GM19238 (cell line): ENCODE results near the gene BCO2.
"Not testable (repeated sequence)": the region's sequence is repeated elsewhere in the genome, so short reads cannot be mapped to it uniquely, and the experiment has no call there.

Source experiments
- DNase-seq: peaks from one replicate; pipeline ENCODE4 v3.0.0; 2011; ENCODE audit warnings: low spot score; ENCODE audit not compliant: insufficient read length

The BCO2 gene

DNA sequence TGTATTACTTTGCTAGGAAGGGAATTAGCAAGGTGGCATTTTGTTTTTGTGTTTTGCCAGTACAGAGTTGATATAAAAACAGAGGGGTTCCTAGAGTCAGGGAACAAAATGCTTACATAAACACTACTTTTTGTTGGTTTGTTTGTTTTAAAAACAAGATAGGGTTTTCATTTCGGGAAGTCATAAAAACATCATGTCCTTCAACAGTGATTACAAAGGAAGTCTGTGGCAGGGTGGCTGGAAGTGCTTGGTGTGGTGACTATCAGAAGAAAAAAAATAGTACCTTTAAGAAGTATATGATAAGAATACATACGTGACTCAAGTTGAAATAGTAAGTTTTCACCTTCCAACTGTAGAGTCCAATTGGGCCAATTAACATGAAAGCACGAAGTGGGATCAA is 10.3 kb upstream of the BCO2 start:
- no peak for DNase-seq

DNA sequence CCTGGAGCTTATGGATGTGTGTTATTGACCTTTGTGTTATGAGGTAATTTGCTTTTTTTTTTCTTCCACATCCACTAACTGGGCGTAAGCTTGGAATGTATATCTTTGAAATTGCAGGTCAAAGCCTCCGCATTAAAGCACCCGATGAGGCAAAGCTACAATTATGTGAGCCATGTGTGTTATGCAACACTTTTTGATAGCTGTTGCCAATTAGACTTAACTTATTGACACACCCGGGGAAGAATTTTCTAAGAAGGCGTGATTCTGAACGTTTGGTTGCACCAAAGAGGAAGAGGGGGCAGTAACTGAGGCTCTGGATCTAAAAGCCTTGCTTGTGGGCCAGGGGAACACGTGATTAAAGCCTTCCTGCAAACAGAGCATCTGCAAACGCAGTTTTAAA is 8.8 kb upstream of the BCO2 start:
- no peak for DNase-seq

DNA sequence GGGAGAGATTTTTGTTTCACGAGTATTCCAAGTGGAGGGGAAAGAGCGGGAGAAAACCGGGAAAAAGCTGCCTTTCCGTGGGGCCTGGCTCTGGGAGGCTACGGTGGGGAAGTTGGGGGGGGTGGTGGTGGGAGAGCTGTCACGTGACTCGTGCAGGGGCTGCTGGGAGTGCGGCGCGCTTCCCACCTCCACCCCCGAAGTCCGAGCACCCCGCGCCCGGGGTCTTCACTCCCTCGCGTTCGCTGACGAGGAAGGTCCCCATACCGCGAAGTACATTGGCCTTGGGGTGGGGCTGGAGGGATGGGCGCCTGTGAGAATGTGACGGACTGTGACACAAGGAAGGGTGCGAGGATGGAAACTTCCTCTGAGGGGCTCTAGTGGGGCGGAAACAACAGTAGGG is 8.2 kb upstream of the BCO2 start, which contains the start of gene TEX12:
TSS of gene TEX12 (plus strand) at position 228 of the 400 bp plus-strand sequence. CDS start 1,897 bp downstream, outside the sequence.
- DNase-seq, result no peak

DNA sequence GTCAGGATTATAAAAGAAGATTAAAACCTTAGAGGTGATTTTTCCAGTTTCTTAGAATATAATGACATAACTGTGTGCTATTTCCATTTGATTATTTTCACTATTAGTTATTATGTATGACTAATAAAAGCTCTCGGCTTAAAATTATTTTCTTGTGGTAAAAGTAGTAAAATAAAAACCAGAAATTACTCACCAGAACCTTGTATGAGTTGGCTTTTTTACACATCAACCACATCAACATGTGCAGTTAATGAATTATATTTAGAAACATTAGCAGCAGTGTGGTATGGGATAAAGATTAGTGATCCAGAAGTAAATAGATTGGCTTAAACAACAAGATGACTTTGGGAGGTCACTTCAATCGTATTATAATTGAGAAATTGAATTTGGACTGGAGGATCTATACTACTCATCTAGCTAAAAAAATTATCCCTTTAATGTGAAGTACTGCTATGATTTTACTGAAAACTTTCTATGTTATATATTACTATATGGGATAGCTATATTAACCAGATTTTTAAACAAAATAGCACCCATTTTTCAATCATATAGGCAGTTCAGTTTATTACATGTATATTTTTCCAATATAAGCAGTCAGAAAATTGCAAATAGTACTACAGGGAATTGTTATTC is 2.8 kb upstream of the BCO2 start:
- DNase-seq, result no peak

DNA sequence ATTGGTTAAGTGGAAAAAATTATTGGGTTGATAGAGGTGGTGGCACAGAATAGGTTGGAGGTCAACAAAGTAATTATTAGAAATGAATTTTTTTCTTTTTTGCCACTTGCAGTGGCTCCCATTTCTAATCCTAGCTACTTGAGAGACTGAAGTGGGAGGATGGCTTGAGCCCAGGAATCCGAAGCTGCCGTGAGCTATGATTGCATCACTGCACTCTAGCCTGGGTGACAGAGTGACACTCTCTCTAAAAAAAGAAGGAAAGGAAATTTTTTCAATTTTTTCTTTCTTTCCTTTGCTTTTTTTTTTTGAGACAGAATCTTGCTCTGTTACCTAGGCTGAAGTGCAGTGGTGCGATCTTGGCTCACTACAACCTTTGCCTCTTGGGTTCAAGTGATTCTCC is 2.2 kb upstream of the BCO2 start:
- DNase-seq, result no peak

DNA sequence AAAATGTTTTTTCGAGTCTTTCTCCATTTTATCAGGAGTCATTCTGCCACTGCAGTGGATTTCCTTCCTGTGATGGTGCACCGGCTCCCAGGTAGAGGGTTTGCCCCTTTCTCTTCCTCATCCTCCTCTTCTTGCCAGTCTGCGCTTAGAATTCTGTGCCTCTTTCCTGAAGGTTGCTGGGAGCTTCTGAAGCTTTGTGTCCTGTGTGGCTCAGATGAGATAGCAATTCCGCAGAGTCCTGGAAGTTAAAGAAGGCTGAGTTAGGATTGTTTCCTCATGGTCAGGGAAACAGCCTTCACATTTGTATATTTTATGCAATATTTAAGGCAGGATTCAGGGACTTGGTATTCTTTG is 264 bp downstream of the BCO2 start:
- DNase-seq, result no peak

DNA sequence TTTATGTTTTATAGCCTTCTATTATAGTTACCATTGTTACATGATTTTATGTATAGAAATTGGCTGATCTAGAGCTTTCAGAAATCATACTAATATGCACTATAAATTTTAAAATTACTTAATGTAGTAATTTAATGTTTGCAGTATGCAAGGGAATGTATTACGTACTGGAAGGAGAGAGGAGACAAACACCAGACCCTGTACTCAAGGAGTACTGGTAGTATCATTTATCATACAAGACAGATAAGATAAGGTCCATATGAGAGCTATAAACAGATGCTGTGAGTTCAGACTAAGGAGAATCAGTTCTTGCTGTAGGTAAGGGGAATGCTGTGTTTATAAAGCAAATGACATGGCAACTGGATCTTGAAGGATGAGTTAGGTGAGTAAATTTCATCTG is 765 bp downstream of the BCO2 start:
- no peak for DNase-seq

DNA sequence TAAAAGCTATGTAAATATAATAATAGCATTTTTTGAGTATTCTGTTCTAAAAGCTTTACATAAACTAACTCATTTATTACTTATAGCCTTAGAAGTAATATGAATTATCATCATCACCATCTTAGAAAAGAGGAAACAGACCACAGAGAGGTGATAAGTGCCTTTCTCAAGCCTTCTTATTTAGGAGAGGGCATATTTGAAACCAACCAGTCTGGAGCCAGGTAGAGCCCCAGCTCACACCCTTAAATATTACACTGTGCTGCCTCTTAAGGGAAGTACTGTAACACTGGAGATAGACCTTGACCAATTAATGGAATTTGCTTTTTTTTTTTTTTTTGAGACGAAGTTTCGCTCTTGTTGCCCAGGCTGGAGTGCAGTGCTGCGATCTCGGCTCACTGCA is 2.3 kb downstream of the BCO2 start:
- DNase-seq, result no peak

DNA sequence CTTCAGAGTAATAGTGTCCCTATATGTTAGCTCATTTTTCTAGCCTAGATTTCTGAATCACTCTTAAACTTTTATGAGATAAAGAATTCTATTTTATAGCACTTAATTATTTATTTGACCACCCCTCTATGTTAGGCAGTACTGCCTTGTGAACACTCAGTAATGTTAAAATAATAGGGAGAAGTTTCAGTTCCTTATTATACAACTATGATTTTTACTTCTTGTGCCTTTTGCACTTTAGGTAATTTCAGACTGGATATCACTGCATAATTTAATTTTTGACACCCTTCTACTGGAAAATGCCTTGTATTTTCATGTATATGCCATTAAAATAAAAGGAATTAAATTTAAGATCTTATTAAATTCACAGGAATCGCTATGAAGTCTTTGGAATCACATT is 3.1 kb downstream of the BCO2 start:
- no peak for DNase-seq

DNA sequence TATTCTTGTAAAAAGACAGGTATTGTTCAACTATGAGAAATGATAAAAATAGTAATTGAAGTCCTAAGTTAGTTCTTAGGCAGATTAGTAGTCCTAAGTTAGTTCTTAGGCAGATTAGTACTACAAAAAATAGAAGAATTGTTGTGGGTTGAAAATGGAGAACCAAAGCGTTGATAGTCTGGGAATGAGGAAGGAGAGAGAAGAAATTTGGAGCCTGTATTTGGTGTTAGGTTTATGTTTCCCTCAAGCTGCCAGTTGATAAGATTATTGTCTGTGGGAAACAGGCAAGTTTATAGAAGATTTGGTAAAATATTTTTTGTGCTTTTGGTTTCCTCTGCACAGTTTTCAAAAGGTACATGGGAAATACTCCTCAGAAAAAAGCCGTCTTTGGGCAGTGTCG is 3.6 kb downstream of the BCO2 start:
- no peak for DNase-seq

DNA sequence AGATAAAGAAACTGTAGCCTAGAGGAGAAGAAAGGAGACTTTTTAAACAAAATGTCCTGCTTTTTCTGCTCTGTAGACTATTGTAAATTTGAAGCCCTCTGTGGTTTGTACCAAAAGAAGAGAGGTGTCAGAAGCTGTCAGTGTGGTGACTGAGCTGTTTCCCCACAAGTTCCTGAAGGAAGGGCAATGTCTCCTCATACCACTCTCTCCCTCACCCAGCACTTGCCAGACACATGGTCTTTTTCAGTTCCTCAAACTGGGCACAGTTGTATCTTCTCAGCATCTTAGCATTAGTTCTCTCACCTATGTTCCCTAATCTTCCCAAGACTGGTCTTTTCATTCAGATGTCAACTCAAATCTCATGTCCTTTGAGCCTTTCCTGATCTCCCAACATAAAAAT is 4.3 kb downstream of the BCO2 start:
- no peak for DNase-seq

DNA sequence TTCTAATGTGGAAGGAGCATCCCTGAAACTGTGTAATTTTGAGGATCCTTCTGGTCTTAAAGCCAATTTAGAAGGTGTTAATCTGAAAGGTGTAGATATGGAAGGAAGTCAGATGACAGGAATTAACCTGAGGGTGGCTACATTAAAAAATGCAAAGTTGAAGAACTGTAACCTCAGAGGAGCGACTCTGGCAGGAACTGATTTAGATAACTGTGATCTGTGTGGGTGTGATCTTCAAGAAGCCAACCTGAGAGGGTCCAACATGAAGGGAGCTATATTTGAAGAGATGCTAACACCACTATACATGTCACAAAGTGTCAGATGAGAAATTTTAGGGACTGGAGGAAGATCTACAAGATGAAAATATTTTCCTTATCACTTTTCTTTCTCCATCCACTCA is 7.6 kb downstream of the BCO2 start:
- DNase-seq, result no peak

DNA sequence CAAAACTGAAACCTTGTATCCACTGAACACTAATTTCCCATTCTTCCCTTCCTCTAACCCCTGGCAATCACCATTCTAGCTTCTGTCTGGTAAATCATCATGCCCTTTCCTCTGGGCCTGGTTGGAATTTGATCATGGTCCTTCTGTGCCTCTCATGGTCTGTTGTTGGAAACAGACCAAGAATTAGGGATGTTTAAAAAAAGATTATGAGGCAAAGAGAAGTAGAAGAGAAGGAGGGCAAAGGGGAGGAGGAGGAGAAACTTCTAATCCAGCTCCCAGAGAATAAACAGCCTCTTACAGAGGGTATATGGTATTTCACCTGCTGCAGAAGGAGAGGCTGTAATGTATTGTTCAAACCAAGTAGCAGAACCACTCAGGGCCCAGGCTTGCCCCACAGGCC is 10.6 kb downstream of the BCO2 start:
- DNase-seq, result no peak

DNA sequence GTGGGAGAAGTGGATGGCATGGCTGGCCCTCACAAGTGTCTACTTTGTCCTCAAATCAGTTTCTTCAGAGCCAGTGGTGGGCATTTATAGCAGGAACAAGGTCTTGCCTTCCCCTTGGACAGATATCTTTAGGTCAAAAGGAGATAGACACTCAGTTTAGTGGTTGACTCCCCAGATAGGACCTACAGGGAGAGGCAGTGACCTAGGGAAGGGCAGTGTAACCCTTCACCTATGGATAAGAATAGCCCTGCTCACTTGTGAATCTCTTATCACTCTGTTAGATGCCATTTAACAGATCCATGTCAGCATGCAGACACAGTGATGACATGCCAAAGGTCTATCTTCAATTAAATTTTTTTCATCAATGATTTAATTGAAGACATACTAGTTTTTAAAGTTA is 11.0 kb downstream of the BCO2 start:
- DNase-seq, result no peak

DNA sequence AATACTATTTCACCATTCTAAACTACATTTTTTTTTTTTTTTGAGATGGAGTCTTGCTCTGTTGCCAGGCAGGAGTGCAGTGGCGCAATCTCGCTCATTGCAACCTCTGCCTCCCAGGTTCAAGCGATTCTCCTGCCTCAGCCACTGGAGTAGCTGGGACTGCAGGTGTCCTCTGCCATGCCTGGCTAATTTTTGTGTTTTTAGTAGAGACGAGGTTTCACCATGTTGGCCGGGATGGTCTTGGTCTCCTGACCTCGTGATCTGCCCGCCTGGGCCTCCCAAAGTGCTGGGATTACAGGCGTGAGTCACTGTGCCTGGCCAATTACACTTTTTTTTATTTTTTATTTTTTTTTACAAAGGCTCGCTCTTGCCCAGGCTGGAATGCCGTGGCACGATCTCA is 19.8 kb downstream of the BCO2 start:
- not testable (repeated sequence) for DNase-seq

DNA sequence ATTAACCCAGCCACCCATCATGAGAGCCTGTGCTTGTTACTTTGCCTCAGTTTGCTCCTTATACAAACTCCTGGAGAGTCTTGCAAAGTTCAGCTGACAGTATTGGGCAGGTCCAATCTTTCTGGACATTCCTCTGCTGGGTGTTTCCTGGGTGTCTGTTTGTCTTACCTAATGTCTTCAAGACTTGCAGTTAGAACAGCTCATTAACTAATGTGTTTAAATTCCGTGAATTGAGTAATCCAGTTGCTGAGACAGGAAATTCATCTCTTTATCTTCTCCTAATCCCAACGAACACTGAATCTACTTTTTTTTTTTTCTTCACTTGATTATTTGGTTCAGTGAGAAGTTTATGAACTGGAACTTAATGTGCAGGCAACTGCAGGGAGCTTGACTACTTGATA is 20.6 kb downstream of the BCO2 start:
- DNase-seq, result no peak

DNA sequence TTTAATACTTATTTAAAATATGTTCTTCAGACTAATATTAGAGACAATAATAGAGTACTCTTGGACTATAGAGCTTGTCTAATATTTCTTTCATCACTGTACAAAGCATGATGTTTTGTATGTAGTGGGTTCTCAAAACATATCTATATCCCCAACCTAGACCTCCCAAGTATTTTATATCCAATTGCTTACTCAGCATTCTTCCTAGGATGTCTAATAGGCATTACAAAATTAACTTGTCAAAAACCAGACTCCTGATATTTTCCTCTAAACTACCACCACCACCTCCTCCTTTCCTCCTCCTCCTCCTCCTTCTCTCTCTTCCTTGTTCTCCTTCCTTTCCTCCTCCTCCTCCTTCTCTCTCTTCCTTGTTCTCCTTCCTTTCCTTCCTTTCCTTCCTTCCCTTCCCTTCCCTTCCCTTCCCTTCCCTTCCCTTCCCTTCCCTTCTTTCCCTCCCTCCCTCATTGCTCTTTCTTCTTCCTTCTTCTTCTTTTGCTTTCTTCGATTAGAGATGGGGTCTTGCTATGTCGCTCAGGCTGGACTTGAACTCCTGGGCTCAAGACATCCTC is 21.3 kb downstream of the BCO2 start:
- no peak for DNase-seq

DNA sequence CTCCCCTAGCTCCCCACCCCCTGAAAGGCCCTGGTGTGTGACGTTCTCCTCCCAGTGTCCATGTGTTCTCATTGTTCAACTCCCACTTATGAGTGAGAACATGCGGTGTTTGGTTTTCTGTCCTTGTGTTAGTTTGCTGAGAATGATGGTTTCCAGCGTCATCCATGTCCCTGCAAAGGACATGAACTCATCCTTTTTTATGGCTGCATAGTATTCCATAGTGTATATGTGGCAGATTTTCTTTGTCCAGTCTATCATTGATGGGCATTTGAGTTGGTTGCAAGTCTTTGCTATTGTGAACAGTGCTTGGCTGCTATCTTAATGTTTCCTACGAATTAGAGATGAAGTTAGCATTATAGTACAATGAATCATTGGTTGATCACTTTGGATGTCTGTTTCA is 23.8 kb downstream of the BCO2 start:
- DNase-seq, result not testable (repeated sequence)

DNA sequence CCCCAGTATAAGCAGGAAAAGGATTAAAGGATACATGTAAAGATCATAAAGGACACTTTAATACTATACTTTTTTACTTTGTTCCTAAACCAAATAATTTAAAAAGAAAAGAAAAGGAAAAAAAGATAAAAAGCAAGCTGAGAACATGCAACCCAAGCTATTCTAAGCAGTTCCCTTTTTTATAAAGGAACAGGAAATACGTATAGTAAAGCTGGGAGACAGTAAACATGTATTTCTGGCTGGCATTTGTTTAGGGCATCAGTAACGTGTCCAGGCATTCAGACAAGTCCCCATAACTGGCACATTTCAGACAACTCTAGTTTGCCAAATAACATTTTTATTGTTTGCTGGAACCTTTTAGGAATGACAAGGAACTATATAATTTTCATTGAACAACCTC is 24.9 kb downstream of the BCO2 start:
- no peak for DNase-seq

DNA sequence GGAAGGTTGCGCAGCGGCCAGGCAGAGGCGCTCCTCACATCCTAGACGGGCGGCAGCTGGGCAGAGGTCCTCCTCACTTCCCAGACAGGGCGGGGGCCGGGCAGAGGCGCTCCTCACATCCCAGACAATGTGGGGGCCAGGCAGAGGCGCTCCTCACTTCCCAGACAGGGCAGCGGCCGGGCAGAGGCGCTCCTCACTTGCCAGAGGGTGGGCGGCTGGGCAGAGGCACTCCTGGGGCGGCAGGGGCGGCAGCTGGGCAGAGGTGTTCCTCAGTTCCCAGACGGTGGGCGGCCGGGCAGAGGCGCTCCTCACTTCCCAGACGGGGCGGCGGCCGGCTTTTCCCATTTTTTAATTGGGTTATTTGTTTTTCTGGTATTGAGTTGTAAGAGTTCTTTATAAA is 30.8 kb downstream of the BCO2 start:
- DNase-seq, result no peak

DNA sequence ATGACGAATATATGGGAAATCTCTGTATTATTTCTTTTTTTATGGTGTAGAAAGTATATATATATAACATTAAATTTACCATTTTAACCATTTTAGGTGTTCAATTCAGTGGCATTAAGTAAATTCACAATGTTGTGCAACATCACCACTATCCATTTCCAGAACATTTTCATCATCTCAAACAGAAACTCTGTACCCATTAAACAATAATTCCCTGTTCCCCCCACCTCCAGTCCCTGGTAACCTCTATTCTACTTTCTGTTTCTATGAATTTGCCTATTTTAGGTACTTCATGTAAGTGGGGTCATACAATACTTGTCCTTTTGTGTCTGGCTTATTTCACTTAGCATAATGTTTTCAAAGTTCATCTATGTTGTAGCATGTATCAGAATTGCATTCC is 35.6 kb downstream of the BCO2 start:
- no peak for DNase-seq

DNA sequence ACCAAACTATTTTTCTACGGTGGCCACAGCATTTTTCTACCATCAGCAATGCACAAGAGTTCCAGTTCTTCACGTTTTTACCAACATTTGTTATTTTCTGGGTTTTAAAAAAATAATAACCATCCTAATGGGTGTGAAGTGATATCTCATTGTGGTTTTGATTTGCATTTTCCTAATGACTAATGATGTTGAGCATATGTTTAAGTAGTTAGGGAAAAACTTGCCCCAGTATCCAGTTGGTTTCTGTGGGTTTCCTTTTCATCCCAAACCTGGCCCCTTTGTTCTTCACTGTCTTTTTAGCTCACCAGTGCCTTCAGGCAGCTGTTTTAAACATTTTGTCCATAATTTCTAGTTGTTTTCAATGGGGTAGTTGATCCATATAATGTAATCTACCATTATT is 36.2 kb downstream of the BCO2 start:
- no peak for DNase-seq

DNA sequence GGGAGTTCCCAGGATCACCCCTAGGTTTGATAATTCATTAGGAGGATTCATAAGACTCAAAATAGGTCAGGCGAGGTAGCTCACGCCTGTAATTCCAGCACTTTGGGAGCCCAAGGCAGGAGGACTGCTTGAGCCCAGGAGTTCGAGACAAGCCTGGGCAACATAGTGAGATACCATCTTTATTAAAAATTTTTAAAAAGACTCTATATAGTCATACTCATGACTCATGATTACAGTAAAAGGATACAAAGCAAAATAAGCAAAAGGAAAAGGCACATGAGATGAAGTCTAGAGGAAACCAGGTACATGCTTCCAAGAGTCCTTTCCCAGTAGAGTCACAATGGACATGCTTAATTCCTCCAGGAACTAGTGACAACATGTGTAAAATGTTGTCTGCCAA is 37.0 kb downstream of the BCO2 start:
- DNase-seq, result no peak

DNA sequence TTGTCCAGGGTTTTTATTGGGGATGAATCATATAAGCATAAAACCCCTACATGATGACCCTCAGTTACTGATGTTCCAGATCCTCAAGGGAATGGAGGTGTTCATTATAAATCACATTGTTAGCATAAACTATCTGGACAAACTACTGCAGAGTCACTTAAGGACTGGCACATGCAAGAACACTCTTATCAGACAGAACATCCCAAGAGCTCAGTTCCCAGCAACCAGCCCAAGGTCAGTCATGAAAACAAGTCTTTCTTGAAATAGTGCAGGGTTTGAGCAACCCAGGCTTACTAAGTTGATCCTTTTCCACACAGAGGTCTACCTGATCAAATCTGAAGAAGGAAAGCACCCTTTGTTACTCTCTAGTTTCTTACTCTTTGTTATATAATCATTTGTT is 37.4 kb downstream of the BCO2 start:
- no peak for DNase-seq
